GM13977 (cell line): Measurements from ENCODE around the gene THAP12.

ENCODE experiments used
- DNase-seq: peaks from one replicate; pipeline ENCODE4 v3.0.0; 2012; ENCODE audit warnings: low spot score
- CTCF ChIP-seq: IDR thresholded peaks from 2 replicates; pipeline ENCODE4 v1.5.1; 2012; ENCODE audit warnings: mild to moderate bottlenecking, control low read depth; ENCODE audit not compliant: insufficient read depth; ENCODE audit errors: extremely low read depth, missing control alignments
- in situ Hi-C: fragments of 300-500 bp; cut with MboI; formaldehyde crosslinking; loops from one replicate; pipeline ENCODE4 v1.12.0; 2022; ENCODE audit warnings: low sequenced_read_pairs, low pct_unique_long_range_greater_than_20kb, mixed read lengths, inconsistent platforms; ENCODE audit not compliant: unreplicated experiment

THAP12 gene

GRCh38 chr11:76313913-76314740 is 66.8 kb downstream of the THAP12 start:
- no peak for TF ChIP-seq CTCF
- in situ Hi-C loops = loop anchor here (10.0 to 25.0 kb wide), 2 partner anchors 99 to 602 kb away; partner anchors contain the start of gene MOGAT2
- DNase-seq = no peak

- no peak for DNase-seq
- TF ChIP-seq CTCF = no peak
- in situ Hi-C loops = loop anchor here (10.0 to 25.0 kb wide), 2 partner anchors 98 to 601 kb away; partner anchors contain the start of gene MOGAT2
These were observed 67.7 kb downstream of the THAP12 start for GRCh38 chr11:76313271-76313670.

- in situ Hi-C loops = loop anchor here (10.0 to 25.0 kb wide), 2 partner anchors 96 to 599 kb away; partner anchors contain the start of gene MOGAT2
- TF ChIP-seq CTCF = no peak
- DNase-seq = no peak
These were observed 69.9 kb downstream of the THAP12 start for GRCh38 chr11:76310832-76311595.

GRCh38 chr11:76307978-76308747 is 72.8 kb downstream of the THAP12 start:
- no peak for TF ChIP-seq CTCF
- in situ Hi-C loops = loop anchor here (25.0 kb wide), 1 partner anchor 596 kb away; the partner anchor contains the start of gene MOGAT2
- no peak for DNase-seq

- in situ Hi-C loops = loop anchor here (25.0 kb wide), 1 partner anchor 595 kb away; the partner anchor contains the start of gene MOGAT2
- DNase-seq = no peak
- TF ChIP-seq CTCF = no peak
These were observed 73.5 kb downstream of the THAP12 start for GRCh38 chr11:76307396-76307795.

- no peak for TF ChIP-seq CTCF
- no peak for DNase-seq
- in situ Hi-C loops = loop anchor here (25.0 kb wide), 1 partner anchor 591 kb away; the partner anchor contains the start of gene MOGAT2
These were observed 77.5 kb downstream of the THAP12 start for GRCh38 chr11:76303399-76303798.
